SJCRH30 (cell line): ENCODE measurements around the gene MDK. TPM values are rescaled to one million over a fixed set of nuclear protein-coding genes. Genes with fewer than 3 reads are reported as not detected.

Experiments used
- DNase-seq, 2 experiments: peaks; one replicate each; pipeline ENCODE4 v3.0.0-alpha.2; 2015 to 2020
- H3K27ac ChIP-seq: fragments of 250-450 bp; sonication (Bioruptor Pico); 2 replicates; pipeline ENCODE4 v1.5.1; 2020; ENCODE audit warnings: mild to moderate bottlenecking, moderate library complexity
- H3K27me3 ChIP-seq: fragments of 250-450 bp; sonication (Bioruptor Pico); 2 replicates; pipeline ENCODE4 v1.5.1; 2020; ENCODE audit warnings: mild to moderate bottlenecking, moderate library complexity
- H3K36me3 ChIP-seq: fragments of 250-450 bp; sonication (Bioruptor Pico); 2 replicates; pipeline ENCODE4 v1.5.1; 2020; ENCODE audit warnings: mild to moderate bottlenecking, moderate library complexity
- H3K4me1 ChIP-seq: fragments of 250-450 bp; sonication (Bioruptor Pico); 2 replicates; pipeline ENCODE4 v1.5.1; 2020; ENCODE audit warnings: mild to moderate bottlenecking, moderate library complexity
- H3K4me3 ChIP-seq: fragments of 250-450 bp; sonication (Bioruptor Pico); 2 replicates; pipeline ENCODE4 v1.5.1; 2020; ENCODE audit warnings: mild to moderate bottlenecking, moderate library complexity
- H3K9me3 ChIP-seq: fragments of 250-450 bp; sonication (Bioruptor Pico); replicated peaks from 2 replicates; pipeline ENCODE4 v1.5.1; 2020; ENCODE audit warnings: mild to moderate bottlenecking, moderate library complexity
- total RNA-seq: library from RNA; depleted of rRNA; stranded (reverse); fragments of >200 nt; shearing (Covaris generic); gene quantifications from 2 replicates; pipeline ENCODE4 v1.2.3, GENCODE V29; 2014

MDK gene
- total RNA-seq, 1 experiment from 2014 or later = 122 TPM

DNA sequence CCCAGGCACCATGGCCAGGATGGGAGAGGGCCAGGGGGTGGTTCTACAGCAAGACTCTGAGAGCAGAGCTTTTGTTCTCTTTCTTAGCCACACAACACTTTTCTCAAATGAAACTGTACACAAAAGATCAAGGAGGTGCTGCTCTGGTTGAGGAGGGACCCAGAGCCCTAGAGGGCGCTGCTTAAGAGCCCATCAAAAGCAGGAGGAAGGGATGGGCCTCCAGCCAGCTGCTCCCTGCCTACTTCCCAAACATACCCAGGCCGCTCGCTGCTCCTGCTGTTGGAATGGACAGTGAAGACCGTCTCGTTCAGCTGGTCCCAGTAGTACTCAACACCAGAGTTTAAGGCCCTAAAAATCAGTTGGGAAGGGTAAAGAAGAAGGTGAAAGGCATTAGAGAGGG lies 28.6 kb downstream of the MDK start:
- Histone ChIP-seq H3K9me3 (no peaks in the 10 kb centered on the region), H3K27me3 (no peaks in the 10 kb centered on the region), H3K4me3 (no peak overlapping the region), H3K36me3 (peaks cover 31% of the 10 kb centered on the region), H3K27ac (no peak overlapping the region), H3K4me1 (no peaks in the 10 kb centered on the region)
- peak in 1 of 2 experiments; percentile 22 for DNase-seq

DNA sequence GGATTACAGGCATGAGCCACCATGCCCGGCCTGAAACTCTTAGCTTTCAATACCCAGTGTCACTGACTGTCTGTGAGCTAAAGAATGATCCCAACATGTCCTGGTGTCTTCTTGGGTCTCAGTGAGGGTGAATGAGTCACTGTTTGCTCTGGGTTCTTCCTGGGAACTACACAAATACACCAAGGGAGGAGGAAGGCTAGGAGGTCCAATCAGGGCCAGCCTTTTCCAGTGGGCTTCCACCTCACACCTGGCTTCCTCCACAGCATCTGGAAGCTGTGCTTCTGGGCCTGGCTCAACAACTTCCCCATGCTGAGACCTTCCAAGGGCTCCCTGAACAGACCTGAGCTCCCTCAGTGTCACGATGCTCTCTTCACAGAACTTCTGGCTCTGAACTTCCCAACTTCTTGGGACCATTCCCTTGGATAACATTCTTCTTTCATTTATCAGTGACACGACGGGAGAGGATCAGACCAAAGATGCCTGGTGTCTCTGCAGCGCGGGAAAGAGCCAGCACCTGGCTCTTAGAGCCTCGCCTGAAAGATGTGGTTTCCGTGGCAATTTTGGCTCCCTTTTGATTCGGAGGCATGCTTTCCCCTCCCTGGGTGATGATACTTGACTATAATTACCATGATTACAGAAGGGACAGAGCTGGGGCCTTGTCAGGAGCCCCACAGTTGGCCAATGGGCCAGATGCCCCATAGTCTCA lies 32.4 kb downstream of the MDK start:
- DNase-seq = no peak
- H3K4me3 ChIP-seq = no peak overlapping the region
- no peaks in the 10 kb centered on the region for H3K4me1 ChIP-seq
- H3K36me3 ChIP-seq = peaks cover 18% of the 10 kb centered on the region
- H3K27ac ChIP-seq = no peak overlapping the region
- no peaks in the 10 kb centered on the region for H3K27me3 ChIP-seq
- no peaks in the 10 kb centered on the region for H3K9me3 ChIP-seq

GRCh38 chr11:46414466-46414796 lies 33.0 kb downstream of the MDK start:
- no peak for DNase-seq
- H3K9me3 ChIP-seq = no peaks in the 10 kb centered on the region
- H3K4me1 ChIP-seq = no peaks in the 10 kb centered on the region
- H3K4me3 ChIP-seq = no peak overlapping the region
- H3K27me3 ChIP-seq = no peaks in the 10 kb centered on the region
- H3K36me3 ChIP-seq = peaks cover 17% of the 10 kb centered on the region
- H3K27ac ChIP-seq = peak overlapping the region; percentile 19; the same call in 1 of the 2 replicates

DNA sequence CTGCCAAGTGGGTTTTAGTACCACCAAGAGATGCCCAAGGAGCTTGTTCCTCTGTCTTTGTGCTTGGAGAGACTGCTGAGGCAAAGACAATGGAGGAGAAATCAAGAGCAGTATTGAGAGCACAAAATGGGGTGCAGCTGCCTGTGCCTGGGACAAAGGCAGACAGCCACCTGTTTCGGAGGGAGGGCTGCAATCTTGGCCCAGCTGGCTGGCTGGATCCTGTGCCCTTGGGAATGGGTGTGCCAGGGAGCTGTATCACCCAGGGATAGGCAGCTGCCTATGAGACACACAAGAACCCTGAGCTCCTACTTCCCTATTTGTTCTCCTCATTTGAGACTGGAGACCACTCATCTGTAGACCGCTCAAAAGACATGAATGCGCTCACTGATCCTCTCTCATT lies 33.4 kb downstream of the MDK start:
- DNase-seq = peak in 1 of 2 experiments; percentile 29
- Histone ChIP-seq H3K27ac (peak overlapping the region; percentile 19; the same call in 1 of the 2 replicates), H3K27me3 (no peaks in the 10 kb centered on the region), H3K36me3 (peaks cover 13% of the 10 kb centered on the region), H3K9me3 (no peaks in the 10 kb centered on the region), H3K4me1 (no peaks in the 10 kb centered on the region), H3K4me3 (no peak overlapping the region)

DNA sequence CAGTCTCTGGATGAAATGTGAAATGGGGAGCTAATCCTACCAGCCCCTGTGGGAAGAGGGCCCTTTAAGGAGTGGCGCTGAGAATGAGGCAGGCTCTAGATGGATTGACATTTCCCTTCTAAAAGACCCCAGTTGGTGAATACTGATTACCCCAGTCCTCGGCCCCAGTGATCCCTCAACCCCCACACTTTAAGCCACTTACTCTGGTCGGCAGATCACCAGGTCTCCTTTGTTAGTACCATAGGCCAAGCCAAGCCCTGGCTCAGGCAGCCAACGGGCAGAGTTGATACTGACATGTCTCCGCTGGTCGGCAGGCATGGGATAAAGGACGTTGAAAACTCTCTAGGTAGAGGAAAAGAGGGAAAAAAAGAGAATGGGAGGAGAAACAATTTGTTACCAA lies 36.2 kb downstream of the MDK start:
- no peak for DNase-seq
- Histone ChIP-seq H3K4me1 (no peaks in the 10 kb centered on the region), H3K27ac (no peak overlapping the region), H3K9me3 (no peaks in the 10 kb centered on the region), H3K36me3 (peaks cover 17% of the 10 kb centered on the region), H3K27me3 (no peaks in the 10 kb centered on the region), H3K4me3 (no peak overlapping the region)

GRCh38 chr11:46418751-46419150 lies 37.3 kb downstream of the MDK start:
- Histone ChIP-seq H3K36me3 (peaks cover 17% of the 10 kb centered on the region), H3K27ac (no peak overlapping the region), H3K4me1 (no peaks in the 10 kb centered on the region), H3K9me3 (no peaks in the 10 kb centered on the region), H3K27me3 (no peaks in the 10 kb centered on the region), H3K4me3 (no peak overlapping the region)
- DNase-seq = no peak

DNA sequence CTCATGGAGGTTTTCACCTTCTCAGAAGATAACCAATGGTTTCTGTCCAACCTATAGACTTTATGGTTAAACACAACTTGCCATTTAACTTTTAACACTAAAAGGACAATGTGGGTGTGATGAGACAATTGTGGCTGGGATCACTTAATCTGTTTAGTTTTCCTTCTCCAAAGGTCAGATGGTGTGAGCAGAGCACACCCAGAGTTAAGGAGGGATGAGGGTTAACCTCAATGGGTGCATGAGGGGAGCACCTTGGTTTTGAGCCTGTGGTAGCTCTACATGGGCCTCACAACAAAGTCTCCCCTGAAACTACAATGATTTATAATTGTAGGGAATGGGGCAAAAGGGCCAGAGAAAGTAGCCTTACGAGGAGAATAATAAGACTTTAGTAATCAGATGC lies 39.0 kb downstream of the MDK start:
- H3K4me1 ChIP-seq = no peaks in the 10 kb centered on the region
- H3K4me3 ChIP-seq = no peak overlapping the region
- DNase-seq = no peak
- no peak overlapping the region for H3K27ac ChIP-seq
- peaks cover 9% of the 10 kb centered on the region for H3K36me3 ChIP-seq
- no peaks in the 10 kb centered on the region for H3K27me3 ChIP-seq
- H3K9me3 ChIP-seq = no peaks in the 10 kb centered on the region

DNA sequence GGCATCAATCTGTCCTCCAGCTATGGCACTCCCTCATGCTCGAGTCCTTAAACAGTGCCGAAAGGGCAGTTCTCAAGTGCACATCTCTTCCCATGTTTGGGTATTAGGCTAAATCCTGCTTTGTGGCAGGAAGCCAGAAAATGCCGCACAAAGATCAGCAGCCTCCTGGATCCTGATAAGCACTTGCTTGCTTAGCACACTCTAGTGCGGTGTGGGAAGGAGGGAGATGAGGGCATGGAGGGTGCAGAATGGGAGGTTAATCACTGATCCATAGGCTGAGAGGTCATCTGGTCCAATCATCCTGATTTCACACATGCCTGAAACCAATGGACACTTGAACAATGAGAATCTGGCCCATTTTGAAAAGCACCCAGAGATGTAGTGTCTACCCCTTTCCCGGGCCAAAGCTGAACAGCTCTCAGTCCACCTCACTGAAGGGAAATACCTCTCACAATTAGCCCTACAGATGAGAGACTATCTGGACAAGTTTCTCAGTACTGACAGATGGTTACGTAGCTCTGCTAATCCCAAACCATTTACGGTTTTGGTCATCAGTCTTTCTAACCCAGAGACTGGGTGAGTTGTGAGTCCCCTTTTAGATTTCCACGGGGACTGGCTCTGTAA lies 39.9 kb downstream of the MDK start:
- peaks cover 9% of the 10 kb centered on the region for H3K36me3 ChIP-seq
- DNase-seq = no peak
- H3K4me3 ChIP-seq = no peak overlapping the region
- H3K4me1 ChIP-seq = no peaks in the 10 kb centered on the region
- no peaks in the 10 kb centered on the region for H3K9me3 ChIP-seq
- H3K27ac ChIP-seq = no peak overlapping the region
- no peaks in the 10 kb centered on the region for H3K27me3 ChIP-seq

GRCh38 chr11:46422588-46422987 lies 41.1 kb downstream of the MDK start:
- H3K4me3 ChIP-seq = no peak overlapping the region
- no peaks in the 10 kb centered on the region for H3K9me3 ChIP-seq
- peaks cover 8% of the 10 kb centered on the region for H3K36me3 ChIP-seq
- H3K27ac ChIP-seq = no peak overlapping the region
- no peaks in the 10 kb centered on the region for H3K27me3 ChIP-seq
- no peaks in the 10 kb centered on the region for H3K4me1 ChIP-seq
- DNase-seq = no peak

DNA sequence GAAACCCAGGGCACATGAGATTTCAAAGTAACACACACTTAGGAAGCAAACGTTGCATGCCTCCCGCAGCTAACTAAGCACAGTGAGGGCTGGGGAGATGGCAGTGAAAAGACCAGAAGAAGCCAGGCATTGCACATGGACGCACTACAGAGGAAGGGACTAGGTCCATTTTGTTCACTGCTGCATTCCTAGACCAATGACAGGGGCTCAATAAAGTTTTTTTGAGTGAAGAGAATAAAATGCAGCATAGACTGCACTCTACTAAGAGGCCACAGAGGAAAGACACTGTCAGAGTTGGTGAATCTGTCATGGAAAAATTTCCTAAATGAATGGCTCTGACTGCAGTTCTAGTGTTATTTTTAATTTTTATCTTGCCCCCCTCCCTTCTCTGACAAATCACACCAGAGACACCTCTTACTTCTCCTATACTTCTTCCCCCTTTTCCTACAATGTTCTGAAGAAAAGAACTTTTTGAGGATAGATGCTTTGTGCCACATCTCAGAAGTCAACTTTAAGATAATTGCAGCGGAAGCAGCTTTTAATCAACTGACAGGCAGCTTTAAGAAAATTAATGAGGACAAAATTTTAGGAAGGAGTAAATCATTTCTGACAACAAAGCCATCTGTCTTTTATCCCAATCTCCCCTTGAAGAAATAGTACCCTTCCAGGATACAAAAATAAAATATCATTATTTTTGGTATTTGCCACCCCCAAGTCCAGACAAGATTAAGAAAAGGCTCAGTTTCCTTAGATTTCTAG lies 44.9 kb downstream of the MDK start:
- Histone ChIP-seq H3K36me3 (peaks cover 8% of the 10 kb centered on the region), H3K4me1 (no peaks in the 10 kb centered on the region), H3K27ac (no peak overlapping the region), H3K4me3 (no peak overlapping the region), H3K9me3 (no peaks in the 10 kb centered on the region), H3K27me3 (no peaks in the 10 kb centered on the region)
- DNase-seq = no peak

DNA sequence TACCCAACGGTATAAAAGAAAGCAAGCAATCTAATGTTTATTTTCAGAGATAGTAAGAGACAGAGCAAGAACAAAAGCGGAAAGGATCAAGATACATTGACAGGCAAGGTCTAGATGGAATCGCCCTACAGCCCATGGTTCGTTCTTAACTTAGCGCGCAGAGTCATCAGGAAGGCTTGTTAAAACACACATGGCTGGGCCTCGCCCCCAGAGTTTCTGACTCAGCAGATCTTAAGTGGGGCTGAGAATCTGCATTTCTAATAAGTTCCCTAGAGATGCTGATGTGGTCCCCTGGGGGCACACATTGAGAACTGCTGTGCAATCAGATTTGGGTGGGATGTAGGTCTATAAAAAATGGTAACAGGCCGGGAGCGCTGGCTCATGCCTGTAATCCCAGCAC lies 45.9 kb downstream of the MDK start:
- Histone ChIP-seq H3K4me3 (no peak overlapping the region), H3K36me3 (peaks cover 5% of the 10 kb centered on the region), H3K27ac (no peak overlapping the region), H3K9me3 (no peaks in the 10 kb centered on the region), H3K27me3 (no peaks in the 10 kb centered on the region), H3K4me1 (no peaks in the 10 kb centered on the region)
- DNase-seq = no peak

DNA sequence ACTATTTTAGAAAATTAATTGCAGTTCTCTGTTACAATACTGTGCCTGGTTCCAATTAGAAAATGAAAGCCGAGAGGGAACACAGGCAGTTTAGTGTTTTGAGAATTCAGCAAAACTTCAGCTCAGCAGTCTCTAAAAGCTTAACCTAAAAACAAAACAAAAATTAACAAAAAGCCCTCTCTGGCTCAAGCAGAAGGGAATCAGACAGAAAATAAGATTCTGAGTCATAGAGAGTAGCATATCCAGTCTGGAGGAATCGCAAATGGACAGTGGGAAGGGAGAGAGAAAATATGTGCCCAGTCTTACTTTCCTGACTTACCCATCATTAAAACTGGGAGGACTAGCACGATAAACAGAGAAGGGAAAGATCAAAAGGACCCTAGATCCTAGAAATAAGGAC lies 48.2 kb downstream of the MDK start:
- Histone ChIP-seq H3K4me1 (no peaks in the 10 kb centered on the region), H3K36me3 (peaks cover 13% of the 10 kb centered on the region; the same call in 1 of the 2 replicates), H3K4me3 (no peak overlapping the region), H3K9me3 (no peaks in the 10 kb centered on the region), H3K27ac (no peak overlapping the region), H3K27me3 (no peaks in the 10 kb centered on the region)
- no peak for DNase-seq

DNA sequence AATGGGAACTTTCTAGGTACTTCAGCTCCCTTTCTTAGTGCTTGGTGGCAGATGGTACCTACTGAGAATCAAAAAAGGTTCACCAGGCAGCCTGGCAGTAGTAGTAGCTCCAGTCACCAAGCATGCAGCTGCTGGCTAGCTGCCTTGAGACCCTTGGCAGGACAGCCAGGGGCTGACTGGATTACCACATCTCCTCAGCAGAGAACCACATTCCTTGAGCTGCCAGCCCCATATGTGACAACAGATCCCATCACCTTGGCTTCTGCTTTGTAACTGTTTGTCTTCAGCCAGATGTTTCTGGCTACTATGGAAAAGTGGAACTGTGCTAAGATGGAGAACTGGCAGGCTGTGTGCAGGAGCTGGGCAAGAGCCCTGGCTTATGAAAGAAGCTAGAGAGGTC lies 49.7 kb downstream of the MDK start:
- Histone ChIP-seq H3K4me1 (no peaks in the 10 kb centered on the region), H3K9me3 (no peaks in the 10 kb centered on the region), H3K4me3 (no peak overlapping the region), H3K36me3 (peaks cover 13% of the 10 kb centered on the region; the same call in 1 of the 2 replicates), H3K27me3 (no peaks in the 10 kb centered on the region), H3K27ac (no peak overlapping the region)
- no peak for DNase-seq
